Activated CD4-positive, alpha-beta T cell treated with anti-CD3 and anti-CD28 coated beads, Interleukin-10, Interleukin-2, amounts not matched to agents 100 ng/mL and 50 ng/mL, durations not matched to agents 16 hours and 8 hours (primary cell): ENCODE data around the gene PSG2.
"Not testable (repeated sequence)": the region's sequence is repeated elsewhere in the genome, so short reads cannot be mapped to it uniquely, and the experiment has no call there.

Experiments used
- DNase-seq: peaks from one replicate; pipeline ENCODE4 v3.0.0-alpha.2; 2020

PSG2 gene

GRCh38 chr19:43082601-43083000 is at the start of gene PSG2:
PSG2 (minus strand) TSS chr19:43082701; CDS start chr19:43082569, 132 bp downstream.
- DNase-seq = not testable (repeated sequence)

- not testable (repeated sequence) for DNase-seq
Observed at GRCh38 chr19:43131281-43131842, 48.9 kb upstream of the PSG2 start.

GRCh38 chr19:43129197-43129596 is 46.7 kb upstream of the PSG2 start:
- not testable (repeated sequence) for DNase-seq

GRCh38 chr19:43127336-43127735 is 44.8 kb upstream of the PSG2 start:
- DNase-seq = not testable (repeated sequence)

GRCh38 chr19:43126720-43127119 is 44.2 kb upstream of the PSG2 start:
- no peak for DNase-seq

- no peak for DNase-seq
Observed at GRCh38 chr19:43124360-43124759, 41.9 kb upstream of the PSG2 start.

GRCh38 chr19:43120433-43121026 is 38.0 kb upstream of the PSG2 start:
- DNase-seq = not testable (repeated sequence)

GRCh38 chr19:43119526-43119925 is 37.0 kb upstream of the PSG2 start:
- not testable (repeated sequence) for DNase-seq

- not testable (repeated sequence) for DNase-seq
Observed at GRCh38 chr19:43116421-43116820, 33.9 kb upstream of the PSG2 start.

- DNase-seq = not testable (repeated sequence)
Observed at GRCh38 chr19:43115548-43115947, 33.0 kb upstream of the PSG2 start.

- not testable (repeated sequence) for DNase-seq
Observed at GRCh38 chr19:43115064-43115463, 32.6 kb upstream of the PSG2 start.

- DNase-seq = not testable (repeated sequence)
Observed at GRCh38 chr19:43114626-43115025, 32.1 kb upstream of the PSG2 start.

GRCh38 chr19:43107401-43107800 is 24.9 kb upstream of the PSG2 start:
- DNase-seq = not testable (repeated sequence)

GRCh38 chr19:43105496-43105895 is 23.0 kb upstream of the PSG2 start:
- DNase-seq = no peak

- not testable (repeated sequence) for DNase-seq
Observed at GRCh38 chr19:43104215-43104850, 21.8 kb upstream of the PSG2 start.

GRCh38 chr19:43101950-43102349 is 19.4 kb upstream of the PSG2 start:
- DNase-seq = no peak

- DNase-seq = not testable (repeated sequence)
Observed at GRCh38 chr19:43098416-43098815, 15.9 kb upstream of the PSG2 start.

GRCh38 chr19:43087702-43088340 is 5.3 kb upstream of the PSG2 start:
- peak; percentile 46 for DNase-seq

- DNase-seq = not testable (repeated sequence)
Observed at GRCh38 chr19:43085796-43086530, 3.5 kb upstream of the PSG2 start.

GRCh38 chr19:43084196-43084832 is 1.8 kb upstream of the PSG2 start:
- DNase-seq = peak; percentile 39

GRCh38 chr19:43083721-43084120 is 1.2 kb upstream of the PSG2 start:
- not testable (repeated sequence) for DNase-seq

- no peak for DNase-seq
Observed at GRCh38 chr19:43078311-43078710, 4.2 kb downstream of the PSG2 start.
